Heart left ventricle (tissue), 16 donors: ENCODE data around the gene S1PR5. TPM values are rescaled to one million over a fixed set of nuclear protein-coding genes. Genes with fewer than 3 reads are reported as not detected.

ENCODE experiments used
- ATAC-seq, 4 donors: fragments of 200-7000 bp; cut with Tn5 transposase; one replicate each; pipeline ENCODE4 v1.9.1; 2020 to 2022; ENCODE audit warnings: moderate library complexity in 4 of 4, mild to moderate bottlenecking in 3 of 4, moderate number of reproducible peaks in 1 of 4
- DNase-seq, 5 donors: peaks; one replicate each; pipeline ENCODE4 v3.0.0-alpha.2; 2020
- H3K27ac ChIP-seq, 12 donors: fragments of 200-600 bp; sonication (generic) in 4 of 12; one replicate each; pipeline versions ENCODE4 v1.5.0 to v1.8.0; 2016 to 2022; ENCODE audit warnings: mild to moderate bottlenecking in 2 of 12
- H3K27me3 ChIP-seq, 9 donors: fragments of 200-600 bp; sonication (generic) in 2 of 9; one replicate each; pipeline versions ENCODE4 v1.5.1 to v1.8.0; 2016 to 2022; ENCODE audit warnings: mild to moderate bottlenecking in 3 of 9
- H3K36me3 ChIP-seq, 9 donors: fragments of 200-600 bp; sonication (generic) in 2 of 9; one replicate each; pipeline versions ENCODE4 v1.5.0 to v1.8.0; 2018 to 2022; ENCODE audit warnings: mild to moderate bottlenecking in 2 of 9
- H3K4me1 ChIP-seq, 12 donors: fragments of 200-600 bp; sonication (generic) in 4 of 12; one replicate each; pipeline versions ENCODE4 v1.5.0 to v1.8.0; 2016 to 2022; ENCODE audit warnings: mild to moderate bottlenecking in 3 of 12
- H3K4me3 ChIP-seq, 12 donors: fragments of 200-600 bp; sonication (generic) in 4 of 12; one replicate each; pipeline versions ENCODE4 v1.5.0 to v1.8.0; 2017 to 2022; ENCODE audit warnings: mild to moderate bottlenecking in 9 of 12, moderate library complexity in 4 of 12
- H3K9me3 ChIP-seq, 12 donors: fragments of 200-600 bp; sonication (generic) in 4 of 12; one replicate each; pipeline versions ENCODE4 v1.5.0 to v1.8.0; 2016 to 2022; ENCODE audit warnings: mild to moderate bottlenecking in 1 of 12
- CTCF ChIP-seq, 12 donors: fragments of 200-600 bp; sonication (generic) in 4 of 12; IDR thresholded peaks; one replicate each; pipeline versions ENCODE4 v1.5.0 to v1.8.0; 2018 to 2022; ENCODE audit warnings: antibody characterized with exemption in 12 of 12, mild to moderate bottlenecking in 5 of 12
- POLR2A ChIP-seq, 2 donors: fragments of 450-650 bp; IDR thresholded peaks; one replicate each; pipeline ENCODE4 v1.6.1; 2017; ENCODE audit warnings: antibody characterized with exemption in 2 of 2, mild to moderate bottlenecking in 2 of 2, moderate library complexity in 2 of 2
- WGBS, 4 donors: extraction: QIAGEN DNeasy Blood & Tissue Kit in 2 of 4; methylation state at CpG; one replicate each; pipeline versions ENCODE4 v1.1.5 to v1.1.7; 2013 to 2018; 5-methylcytosine and 5-hydroxymethylcytosine counted together
- intact Hi-C, 10 donors: fragments of 100-400 bp; cut with DNase I; formaldehyde crosslinking; loops; one replicate each; pipeline versions ENCODE4 v1.11.1 to v1.14.2; 2022
- polyA plus RNA-seq, 2 donors: library from polyadenylated mRNA; stranded (reverse); fragments of 200-250 nt; gene quantifications; one replicate each; pipeline ENCODE4 v1.2.3, GENCODE V29; 2013
- total RNA-seq, 9 donors: library from RNA; depleted of rRNA in 2 of 9; stranded (reverse); fragments of >200 nt in 2 of 9; fragmentation: NEBNext Ultra II Directional in 3 of 9; extraction: Animal tissue kit (Norgen Biotek cat#: 25700) in 3 of 9; gene quantifications; one replicate each; pipeline versions ENCODE4 v1.1.0 to v1.2.4, GENCODE V29; 2016 to 2023
- donor health status: ischemic (EF 13 %, LVEDD 7.1; RV severe dilation, severe dysfunction).
- donor health status: healthy with polysubstance abuse.
- donor health status: DM: no; HTN: yes; CAD: no.
- donor health status: DM: no; HTN: no; CAD: no.
- donor health status: ischemic (EF 25% LVEDD 6.9; RV normal size, moderate dysfunction).
- donor health status: ischemic (EF 25% LVEDD 5.7; RV mildly dilated, moderate dysfunction).
- donor health status: healthy.
- donor health status: DM: yes; HTN: yes; CAD: no.
- donor health status: ischemic (EF 35%, LVEDD 5.7; RV mildly dilated, moderate dysfunction).
- donor health status: nonischemic (EF 11% LVEDD 7.7; RV severe dilation, severe dysfunction).
- donor health status: DM: yes; HTN: yes; CAD: no.
- donor health status: PGD.
- donor health status: ischemic (EF 29% LVEDD 5.4; RV normal size, mild dysfunction).
- donor health status: nonischemic (EF 23%, LVEDD 6.1; RV moderate dilation, normal function).

S1PR5 gene
- total and polyA plus RNA-seq, 11 donors = 0.10 to 1.7 (median 0.29) TPM; not detected in 4

- WGBS, 4 donors = 67 to 80% (median 73%) methylated on average over 7 of the region's 7 CpGs
- Histone ChIP-seq H3K9me3 (no peaks in the 10 kb centered on the region), H3K27ac (no peak overlapping the region), H3K4me3 (no peak overlapping the region), H3K27me3 (peaks cover 16 to 59% (median 48%) of the 10 kb centered on the region in 9 donors), H3K36me3 (no peaks in the 10 kb centered on the region), H3K4me1 (peaks cover 0 to 30% (median 15%) of the 10 kb centered on the region in 12 donors)
- TF ChIP-seq POLR2A (IDR thresholded peaks at IDR 0.05) = no peak
- TF ChIP-seq CTCF (IDR thresholded peaks at IDR 0.05) = no peak
- no peak for ATAC-seq
- intact Hi-C loops = no loop called here
- no peak for DNase-seq
Observed at GRCh38 chr19:10519421-10519820, 2.2 kb upstream of the S1PR5 start.

- H3K27me3 ChIP-seq = peaks cover 23 to 66% (median 55%) of the 10 kb centered on the region in 9 donors
- DNase-seq = peak in 1 of 5 donors; percentile 56
- peak overlapping the region in 5 of 12 donors; percentile 41 to 60 (median 54) for H3K4me3 ChIP-seq
- H3K4me1 ChIP-seq = peaks cover 0 to 37% (median 15%) of the 10 kb centered on the region in 12 donors
- 7 to 12% (median 11%) methylated on average over 28 to 33 of the region's 33 CpGs for WGBS, 4 donors
- intact Hi-C loops = no loop called here
- peak in 1 of 4 donors; percentile 44 for ATAC-seq
- H3K27ac ChIP-seq = peak overlapping the region in 4 of 12 donors; percentile 39 to 63 (median 42)
- no peak for TF ChIP-seq CTCF (IDR thresholded peaks at IDR 0.05)
- no peak for TF ChIP-seq POLR2A (IDR thresholded peaks at IDR 0.05)
- H3K9me3 ChIP-seq = no peaks in the 10 kb centered on the region
- no peaks in the 10 kb centered on the region for H3K36me3 ChIP-seq
Observed at GRCh38 chr19:10518444-10519361, 1.5 kb upstream of the S1PR5 start.

- Histone ChIP-seq H3K36me3 (no peaks in the 10 kb centered on the region), H3K27ac (peak overlapping the region in 4 of 12 donors; percentile 33 to 63 (median 42)), H3K9me3 (no peaks in the 10 kb centered on the region), H3K4me3 (peak overlapping the region; percentile 27 to 60 (median 48)), H3K4me1 (peaks cover 0 to 37% (median 15%) of the 10 kb centered on the region in 12 donors), H3K27me3 (peaks cover 27 to 74% (median 63%) of the 10 kb centered on the region in 9 donors)
- ATAC-seq (peak in 3 of 4 donors; percentile 35 to 68 (median 61)), DNase-seq (peak in 2 of 5 donors; percentile 39 to 52)
- intact Hi-C loops = no loop called here
- TF ChIP-seq CTCF (IDR thresholded peaks at IDR 0.05) = no peak
- no peak for TF ChIP-seq POLR2A (IDR thresholded peaks at IDR 0.05)
- 1 to 3% (median 2%) methylated on average over 22 to 27 of the region's 27 CpGs for WGBS, 4 donors
Observed at GRCh38 chr19:10517760-10518443, 655 bp upstream of the S1PR5 start.
